ENCODE data around the gene HDHD3.

GRCh38 chr9:113395000-113395861 lies 18.4 kb upstream of the HDHD3 start:
- TF ChIP-seq L3MBTL2 (conservative IDR thresholded peaks at IDR 0.05): no peak
- no peak for TF ChIP-seq HDGF (IDR thresholded peaks at IDR 0.05; ENCODE audit: borderline replicate concordance)

All from HEK293T (cell line).